Measurements from ENCODE around the gene CLTB.

DNA sequence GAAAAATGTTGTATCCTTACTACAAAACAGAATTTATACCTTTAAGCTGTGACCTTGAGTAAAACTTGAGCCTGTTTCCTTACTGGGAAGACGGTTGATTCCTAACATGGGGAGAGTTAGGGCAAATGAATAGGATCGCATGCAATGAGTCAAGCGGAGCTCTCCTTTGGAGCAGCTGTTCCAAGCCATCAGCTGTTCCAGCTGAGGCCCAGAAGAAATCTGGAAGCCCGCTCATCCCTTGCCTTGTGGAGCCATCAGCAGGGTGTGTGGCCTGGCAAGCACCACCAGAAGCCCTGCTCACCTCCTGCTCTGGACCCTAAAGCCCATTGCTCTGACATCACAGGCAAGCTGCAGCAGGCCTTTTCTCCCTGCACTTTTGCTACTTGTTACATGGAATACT is 62.8 kb downstream of the CLTB start:
- TF ChIP-seq, protein P1, sequence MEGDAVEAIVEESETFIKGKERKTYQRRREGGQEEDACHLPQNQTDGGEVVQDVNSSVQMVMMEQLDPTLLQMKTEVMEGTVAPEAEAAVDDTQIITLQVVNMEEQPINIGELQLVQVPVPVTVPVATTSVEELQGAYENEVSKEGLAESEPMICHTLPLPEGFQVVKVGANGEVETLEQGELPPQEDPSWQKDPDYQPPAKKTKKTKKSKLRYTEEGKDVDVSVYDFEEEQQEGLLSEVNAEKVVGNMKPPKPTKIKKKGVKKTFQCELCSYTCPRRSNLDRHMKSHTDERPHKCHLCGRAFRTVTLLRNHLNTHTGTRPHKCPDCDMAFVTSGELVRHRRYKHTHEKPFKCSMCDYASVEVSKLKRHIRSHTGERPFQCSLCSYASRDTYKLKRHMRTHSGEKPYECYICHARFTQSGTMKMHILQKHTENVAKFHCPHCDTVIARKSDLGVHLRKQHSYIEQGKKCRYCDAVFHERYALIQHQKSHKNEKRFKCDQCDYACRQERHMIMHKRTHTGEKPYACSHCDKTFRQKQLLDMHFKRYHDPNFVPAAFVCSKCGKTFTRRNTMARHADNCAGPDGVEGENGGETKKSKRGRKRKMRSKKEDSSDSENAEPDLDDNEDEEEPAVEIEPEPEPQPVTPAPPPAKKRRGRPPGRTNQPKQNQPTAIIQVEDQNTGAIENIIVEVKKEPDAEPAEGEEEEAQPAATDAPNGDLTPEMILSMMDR (IDR thresholded peaks at IDR 0.05), result no peak
- no peak for TF ChIP-seq EP300 (IDR thresholded peaks at IDR 0.05; ENCODE audit: low read depth)
- no peak for TF ChIP-seq POLR2A (IDR thresholded peaks at IDR 0.05)
- no peak for TF ChIP-seq POLR2AphosphoS5 (IDR thresholded peaks at IDR 0.05)
